GM11168 (cell line): ENCODE measurements around the gene OGN.

Experiments used
- in situ Hi-C: fragments of 300-500 bp; cut with MboI; formaldehyde crosslinking; loops from one replicate; pipeline ENCODE4 v1.12.0; 2022; ENCODE audit warnings: low sequenced_read_pairs; ENCODE audit not compliant: unreplicated experiment

The OGN gene

DNA sequence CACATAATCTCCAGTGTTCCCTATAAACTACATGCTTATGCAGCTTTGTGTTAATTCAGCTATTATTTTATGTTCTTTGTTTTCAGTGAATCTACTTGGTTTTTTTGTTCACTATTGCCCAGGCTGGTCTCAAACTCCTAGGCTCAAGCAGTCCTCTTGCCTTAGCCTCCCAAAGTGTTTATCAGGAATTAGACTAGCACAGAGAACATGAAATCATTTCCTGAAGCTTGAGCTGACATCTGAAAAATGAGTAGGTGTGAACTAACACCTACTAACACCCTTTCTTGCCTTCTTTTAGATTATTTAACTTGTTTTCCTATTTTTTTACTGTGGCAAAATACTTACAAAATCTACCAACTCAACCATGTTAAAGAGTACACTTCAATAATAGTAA is 53.6 kb downstream of the OGN start:
- in situ Hi-C loops, result no loop called here

DNA sequence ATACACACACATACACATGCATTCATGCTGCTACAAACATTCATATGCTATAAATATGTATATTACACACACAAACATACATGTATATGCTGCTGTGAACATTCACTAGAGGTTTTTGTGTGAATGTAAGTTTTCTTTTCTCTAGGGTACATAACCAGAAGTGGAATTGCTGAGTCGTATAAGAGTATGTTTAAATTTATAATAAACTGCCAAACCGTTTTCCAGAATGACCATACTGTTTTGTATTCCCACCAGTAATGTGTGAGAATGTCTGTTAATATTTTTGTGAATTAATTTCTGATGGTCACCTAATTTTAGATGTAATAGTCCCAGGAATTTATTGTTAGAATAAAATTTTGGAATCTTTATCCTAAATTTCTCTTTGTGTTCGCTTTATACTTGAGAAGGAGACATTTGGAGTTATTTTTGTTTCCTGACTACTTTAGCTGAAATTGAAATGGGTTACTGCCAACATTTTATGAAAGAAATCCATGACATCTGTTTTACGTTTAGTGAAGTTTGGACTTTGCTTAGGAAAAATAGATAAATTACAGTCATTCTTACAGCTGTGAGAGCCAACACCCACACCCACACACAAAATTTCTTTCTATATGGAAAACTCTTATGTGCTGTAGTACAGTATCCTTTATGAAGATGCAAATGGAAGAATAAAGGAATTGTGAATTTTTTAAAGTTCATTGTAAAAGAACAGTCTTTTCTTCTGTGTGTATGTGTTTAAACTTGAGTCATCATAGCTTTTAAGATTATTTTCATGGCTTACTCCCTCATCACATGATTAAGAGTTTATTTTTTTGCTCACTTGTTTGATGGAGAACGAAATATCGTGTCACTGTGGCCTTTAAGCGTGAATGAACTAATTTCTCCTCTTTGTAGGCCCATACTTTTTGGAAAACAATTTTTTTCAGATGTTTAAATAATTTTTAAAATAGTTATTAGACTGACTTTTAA is 54.3 kb downstream of the OGN start:
- in situ Hi-C loops, result no loop called here

DNA sequence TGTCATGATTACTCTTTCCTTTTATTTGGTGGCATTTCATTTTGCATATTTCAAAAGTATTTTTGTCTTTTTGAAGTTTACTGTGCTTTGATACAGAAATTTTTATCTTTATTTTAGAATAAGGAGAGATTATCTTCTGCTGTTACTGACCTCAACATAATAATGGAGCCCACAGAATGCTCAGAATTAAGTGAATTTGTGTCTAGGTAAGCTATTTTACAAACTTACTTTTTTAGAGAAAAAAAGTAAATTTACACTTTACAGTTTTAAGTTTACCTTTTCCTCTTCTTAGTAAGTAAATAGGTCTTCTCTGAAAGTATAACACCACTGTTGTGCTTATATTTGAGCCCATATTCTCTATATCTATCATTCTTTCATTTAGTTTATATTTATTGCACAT is 58.8 kb downstream of the OGN start:
- in situ Hi-C loops, result no loop called here

DNA sequence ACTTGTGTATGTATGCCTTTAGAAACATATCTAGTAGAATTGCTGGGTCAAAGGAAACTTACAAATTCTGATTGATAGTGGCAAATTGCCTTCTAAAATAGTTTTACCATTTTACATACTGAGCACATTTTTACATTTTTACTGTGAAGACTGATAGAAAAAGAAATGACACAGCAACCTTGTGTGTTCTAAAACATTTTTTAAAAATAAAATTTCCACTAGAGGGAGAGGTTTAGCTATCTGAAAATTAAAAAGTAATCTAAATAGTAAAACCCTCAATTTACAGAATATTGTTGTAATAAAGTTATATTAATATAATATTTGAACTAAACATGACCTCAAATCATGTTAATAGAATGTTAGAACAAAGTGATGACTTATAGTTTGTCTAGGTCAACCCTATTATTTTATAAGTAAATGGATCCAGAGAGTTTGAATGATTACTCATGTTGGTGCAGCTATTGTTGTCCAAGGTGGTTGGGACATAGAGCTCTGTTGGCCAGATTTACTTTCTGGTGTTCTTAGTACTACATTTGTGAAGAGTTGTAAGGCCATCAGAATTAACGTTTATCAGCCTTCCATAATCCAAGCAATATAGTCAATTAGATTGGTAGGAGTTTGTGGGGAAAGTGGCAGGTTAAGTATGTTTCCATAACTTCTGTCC is 61.4 kb downstream of the OGN start:
- in situ Hi-C loops, result no loop called here

DNA sequence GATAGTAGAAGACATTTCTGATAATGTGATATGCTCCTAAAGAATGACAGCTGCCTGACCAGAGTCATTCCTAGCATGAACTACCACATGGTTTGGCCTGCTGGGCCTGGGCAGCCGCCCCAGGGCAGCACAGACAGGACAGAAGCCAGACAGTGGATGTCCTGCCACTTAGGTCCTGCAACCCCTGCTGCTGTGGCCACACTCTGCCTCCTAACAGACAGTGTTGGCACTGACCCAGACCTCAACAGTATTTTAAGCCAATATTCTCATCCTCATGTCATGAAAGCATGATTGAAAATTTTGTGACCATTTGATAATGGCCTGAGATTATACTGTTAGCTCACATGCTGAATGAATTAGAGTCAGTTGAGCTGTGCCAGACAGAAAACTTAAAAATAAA is 62.8 kb downstream of the OGN start:
- in situ Hi-C loops, result no loop called here

DNA sequence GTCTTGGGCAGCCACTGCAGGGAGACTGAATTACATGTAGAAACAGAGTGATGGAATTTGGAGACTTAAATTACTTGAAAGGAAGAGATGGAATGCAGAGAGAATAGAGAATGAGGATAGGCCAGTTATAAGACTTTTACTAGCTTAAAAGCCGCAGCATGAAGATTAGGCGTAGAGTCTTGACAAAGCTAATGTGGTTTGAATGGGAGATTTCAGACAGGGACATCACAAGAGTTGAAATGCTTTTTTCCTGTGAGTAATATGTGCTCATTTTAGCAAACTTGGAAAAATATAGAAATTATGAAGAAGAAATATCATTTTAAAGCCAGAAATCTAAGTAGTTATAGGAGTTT is 71.1 kb downstream of the OGN start:
- in situ Hi-C loops, result no loop called here
